ENCODE measurements around the gene PLD6. TPM values are rescaled to one million over a fixed set of nuclear protein-coding genes. Genes with fewer than 3 reads are reported as not detected.

PLD6 gene
- total RNA-seq, 1 donor from 2014 or later, result 9.2 TPM

DNA sequence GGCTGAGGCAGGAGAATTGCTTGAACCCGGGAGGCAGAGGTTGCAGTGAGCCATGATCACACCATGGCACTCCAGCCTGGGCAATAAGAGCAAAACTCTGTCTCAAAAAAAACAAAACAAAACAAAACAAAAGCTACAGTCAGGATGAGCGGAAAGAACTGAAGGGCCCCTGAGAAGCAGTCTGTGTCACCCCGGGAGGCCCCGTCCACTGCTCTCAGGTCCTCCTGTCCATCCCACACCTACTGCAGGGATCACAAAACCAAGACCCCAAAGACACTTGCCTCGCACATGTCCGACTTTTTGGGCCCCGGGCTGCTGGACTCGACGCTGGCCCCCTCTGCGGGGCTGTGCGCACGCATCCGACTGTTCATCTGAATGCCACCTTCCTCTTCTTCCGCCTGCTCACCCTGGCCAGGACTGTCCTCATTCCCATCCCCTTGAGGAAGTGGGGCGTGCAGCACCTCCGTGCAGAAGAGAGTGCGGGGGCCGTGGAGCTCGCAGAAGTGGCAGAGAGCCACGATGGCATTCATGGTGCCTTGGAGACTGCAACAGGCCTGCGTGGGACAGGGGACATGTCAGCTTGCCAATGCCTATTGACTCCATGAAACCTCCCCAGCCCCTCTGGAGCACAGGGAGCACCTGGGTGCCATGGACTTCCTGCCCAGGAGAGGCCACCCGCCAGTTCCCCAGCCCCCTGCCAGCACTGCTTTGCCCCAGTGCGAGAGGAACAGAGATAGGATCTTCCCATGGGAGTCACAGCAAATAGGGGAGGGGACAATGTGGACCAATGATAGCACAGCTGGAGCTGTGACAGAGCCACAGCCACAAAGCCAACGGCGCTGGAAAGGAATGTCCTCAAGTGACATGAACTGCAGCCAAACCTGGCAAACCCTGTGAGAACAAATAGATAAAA is 21.7 kb upstream of the PLD6 start:
- DNase-seq, result peak; percentile 67

DNA sequence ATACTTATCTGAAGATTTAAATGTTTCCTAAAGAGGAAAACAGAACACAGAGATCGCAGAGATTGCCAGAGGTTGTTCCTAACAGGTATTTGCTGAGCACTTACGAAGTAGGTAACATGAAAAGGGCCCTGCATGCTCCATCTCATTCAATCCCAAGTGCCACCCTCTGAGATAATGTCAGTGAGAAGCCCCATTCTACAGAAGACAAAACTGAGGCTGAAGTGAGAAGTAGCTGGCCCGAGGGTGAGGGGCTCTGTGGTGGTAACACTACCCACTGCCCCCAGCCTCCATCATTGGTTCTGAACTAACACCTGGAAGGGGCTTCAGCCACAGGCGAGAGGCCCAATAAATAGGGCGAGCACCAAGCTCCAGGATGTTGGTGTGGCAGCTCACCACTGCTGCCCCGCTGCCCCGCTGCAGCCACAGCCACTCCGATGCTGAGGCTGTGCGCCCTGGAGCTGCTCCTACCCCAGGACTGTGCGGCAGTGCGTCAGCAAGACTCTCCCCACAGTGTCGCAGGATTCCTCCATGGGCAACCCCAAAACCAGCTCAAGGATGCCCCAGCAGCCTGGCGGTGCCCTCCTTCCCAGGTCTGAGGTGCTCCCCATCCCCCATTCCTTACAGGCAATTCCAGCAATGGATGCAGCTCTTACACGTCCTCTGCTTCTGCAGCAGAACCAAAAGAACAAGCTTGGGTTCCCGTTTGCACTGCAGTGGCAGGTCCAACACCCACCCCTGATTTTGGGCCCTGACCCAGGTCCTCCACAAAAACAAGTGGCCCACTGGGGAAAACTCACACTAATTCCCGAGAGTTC is 20.5 kb upstream of the PLD6 start:
- DNase-seq, result no peak

DNA sequence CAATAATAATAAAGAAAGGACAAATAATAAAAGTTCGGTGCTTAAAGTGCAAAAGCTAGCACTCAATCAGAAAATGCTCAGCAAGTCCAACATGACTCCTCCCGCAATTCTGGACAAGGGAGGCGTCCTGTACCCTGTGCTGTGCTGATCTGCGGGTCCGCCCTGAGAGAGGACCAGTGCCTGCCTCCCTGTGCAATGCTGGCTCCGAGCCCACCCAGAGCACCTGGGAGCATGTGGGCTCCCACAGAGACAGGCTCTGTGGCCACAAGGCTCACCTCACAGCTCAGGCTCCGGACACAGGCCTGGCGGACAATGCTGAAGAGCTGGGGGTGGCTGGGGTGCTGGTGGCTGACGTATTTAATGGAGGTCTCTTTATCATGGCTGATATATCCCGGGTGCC is 19.8 kb upstream of the PLD6 start:
- no peak for DNase-seq

DNA sequence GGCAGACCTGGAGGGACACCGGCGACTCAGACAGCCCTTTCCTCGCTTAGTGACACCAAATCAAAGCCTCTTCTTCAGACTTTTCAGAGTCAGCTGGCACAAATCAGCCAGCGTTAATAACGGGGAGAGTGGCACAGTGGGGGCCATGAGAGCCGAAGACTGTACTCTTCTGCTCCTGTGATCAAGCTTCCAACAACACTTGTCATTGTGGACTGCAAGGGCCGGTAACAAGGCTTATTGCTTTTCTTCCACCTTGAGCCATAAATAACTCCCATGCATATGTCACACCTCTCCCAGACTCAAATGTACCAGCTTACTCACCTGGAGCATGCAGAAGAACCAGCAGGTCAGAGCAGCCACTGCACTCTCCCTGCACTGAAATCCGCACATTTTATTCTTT is 18.0 kb upstream of the PLD6 start:
- DNase-seq, result no peak

DNA sequence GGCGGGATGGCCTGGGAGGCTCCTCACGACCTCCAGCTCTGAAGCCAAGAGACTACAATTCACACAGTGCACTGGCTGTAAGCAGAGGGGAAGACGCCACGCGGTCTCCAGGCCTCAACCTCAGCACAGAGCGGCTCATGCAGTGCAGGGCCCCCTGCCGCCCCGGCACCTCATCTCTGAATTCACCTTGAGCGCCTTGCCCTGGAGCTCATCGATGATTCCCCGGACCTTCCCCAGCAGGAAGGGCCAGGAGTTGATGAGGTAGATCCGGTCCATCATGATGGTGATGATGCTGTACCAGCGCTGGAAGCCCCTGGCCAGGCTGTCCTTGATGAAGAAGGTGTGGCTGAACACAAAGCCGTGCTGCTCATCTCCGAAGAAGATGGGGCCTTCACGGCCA is 17.6 kb upstream of the PLD6 start:
- no peak for DNase-seq

DNA sequence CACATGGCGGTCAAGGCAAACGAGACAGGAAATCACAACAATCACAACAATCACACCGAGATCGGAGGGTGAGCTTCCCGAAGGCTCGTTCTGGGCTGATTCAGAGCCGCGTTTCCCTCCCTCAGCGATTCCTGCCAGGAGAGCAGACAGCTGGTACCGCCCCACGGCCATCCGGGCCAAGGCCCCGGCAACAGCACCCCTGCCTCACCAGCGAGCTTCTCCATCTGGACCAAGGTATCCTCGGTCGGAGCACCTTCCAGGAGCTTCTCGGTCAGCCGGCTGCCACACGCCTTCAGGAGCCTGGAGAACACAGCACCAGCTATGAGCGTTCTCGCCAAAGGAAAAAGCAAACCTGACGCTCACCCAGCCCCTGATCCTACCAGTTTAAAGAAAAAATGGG is 15.2 kb upstream of the PLD6 start:
- DNase-seq, result no peak

DNA sequence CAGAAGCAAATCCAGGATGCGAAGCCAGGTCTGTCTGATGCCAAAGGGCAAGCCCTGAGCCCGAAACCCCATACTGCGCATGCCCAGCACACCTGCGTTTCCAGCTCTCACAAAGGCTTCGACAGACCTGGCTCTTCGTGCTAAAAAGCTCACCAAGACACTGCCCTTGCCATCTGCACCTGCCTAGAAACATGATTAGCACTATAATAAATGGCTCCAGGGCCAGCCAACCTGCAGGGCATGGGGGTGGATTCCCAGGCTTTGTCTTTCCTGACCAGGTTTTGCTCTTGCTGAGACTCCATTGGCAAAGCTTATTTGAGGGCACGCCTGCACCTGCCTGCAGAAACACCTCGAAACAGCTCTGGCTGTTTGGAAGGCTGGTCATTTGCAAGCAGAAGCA is 14.4 kb upstream of the PLD6 start:
- no peak for DNase-seq

DNA sequence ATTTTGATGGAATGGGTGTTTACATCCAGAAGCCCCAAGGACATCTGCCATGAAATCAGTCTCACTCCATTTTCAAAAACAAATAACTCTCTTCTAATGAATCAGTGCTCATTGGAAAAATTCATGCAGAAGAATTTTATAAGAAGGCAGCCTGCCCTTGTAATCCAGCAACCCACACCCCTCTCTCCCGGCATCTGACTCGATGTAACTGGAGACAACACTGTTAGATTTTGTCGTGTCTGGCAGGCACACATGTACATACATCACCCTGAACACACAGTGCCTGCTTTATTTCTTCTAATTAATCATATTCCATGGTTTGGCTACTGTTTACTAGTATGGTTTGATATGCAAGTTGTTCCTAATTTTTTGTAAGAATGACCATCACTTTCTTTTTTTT is 11.9 kb upstream of the PLD6 start:
- no peak for DNase-seq

DNA sequence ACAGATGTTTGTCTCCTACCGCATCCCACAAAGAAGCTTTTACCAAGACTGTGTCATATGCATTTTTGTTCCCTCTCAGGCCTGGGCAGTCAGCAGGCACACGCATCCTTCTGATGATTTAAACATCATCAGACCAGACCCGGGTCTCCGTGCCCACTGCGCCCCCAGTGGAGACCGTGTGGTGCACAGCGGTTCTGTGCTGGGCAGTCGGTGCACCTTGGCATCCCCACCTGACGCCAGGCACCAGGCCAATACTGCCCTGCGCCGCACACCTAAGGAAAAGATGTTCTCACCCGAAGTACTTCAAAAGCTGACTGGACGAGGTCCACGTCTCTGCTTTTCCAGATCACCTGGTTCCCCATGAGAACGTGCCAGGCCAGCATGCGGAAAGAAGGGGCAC is 10.6 kb upstream of the PLD6 start:
- DNase-seq, result no peak

DNA sequence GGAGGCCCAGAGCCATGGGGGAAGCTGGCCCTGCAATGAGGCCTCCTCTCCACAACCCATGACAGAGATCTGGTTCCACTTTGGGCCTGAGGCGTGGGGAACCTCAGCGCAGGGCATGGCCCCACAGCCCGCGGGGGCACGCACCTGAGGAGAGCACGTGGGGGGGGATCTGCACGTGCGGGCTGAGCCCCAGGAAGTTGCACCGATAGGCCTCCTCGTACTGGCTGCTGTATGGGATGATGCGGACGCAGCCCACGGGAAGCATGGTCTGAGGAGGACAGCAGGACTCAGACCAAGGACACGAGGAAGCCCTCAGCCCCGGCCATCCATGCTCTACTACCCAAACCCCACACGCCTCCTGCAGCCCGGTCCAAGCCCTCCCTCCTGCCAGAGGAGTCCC is 10.1 kb upstream of the PLD6 start:
- DNase-seq, result no peak

DNA sequence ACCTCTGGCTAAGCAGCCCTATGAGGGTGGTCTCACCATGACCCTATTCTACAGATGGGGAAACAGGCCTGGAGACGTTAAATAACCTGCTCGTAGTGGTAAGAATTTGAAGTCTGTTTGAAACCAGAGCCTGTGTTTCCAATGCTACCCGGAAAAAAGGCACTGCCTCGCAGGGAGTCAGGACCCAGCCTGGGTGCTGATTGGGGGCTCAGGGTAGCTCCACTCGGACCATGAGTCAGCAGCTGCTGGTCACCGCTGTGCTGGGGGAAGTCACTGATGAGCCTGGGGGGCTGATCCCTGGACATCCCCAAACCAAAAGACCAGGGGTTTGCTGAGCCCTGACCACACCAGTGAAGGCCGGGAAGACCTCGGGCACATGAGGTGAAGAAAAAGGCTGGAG is 9.4 kb upstream of the PLD6 start:
- no peak for DNase-seq

DNA sequence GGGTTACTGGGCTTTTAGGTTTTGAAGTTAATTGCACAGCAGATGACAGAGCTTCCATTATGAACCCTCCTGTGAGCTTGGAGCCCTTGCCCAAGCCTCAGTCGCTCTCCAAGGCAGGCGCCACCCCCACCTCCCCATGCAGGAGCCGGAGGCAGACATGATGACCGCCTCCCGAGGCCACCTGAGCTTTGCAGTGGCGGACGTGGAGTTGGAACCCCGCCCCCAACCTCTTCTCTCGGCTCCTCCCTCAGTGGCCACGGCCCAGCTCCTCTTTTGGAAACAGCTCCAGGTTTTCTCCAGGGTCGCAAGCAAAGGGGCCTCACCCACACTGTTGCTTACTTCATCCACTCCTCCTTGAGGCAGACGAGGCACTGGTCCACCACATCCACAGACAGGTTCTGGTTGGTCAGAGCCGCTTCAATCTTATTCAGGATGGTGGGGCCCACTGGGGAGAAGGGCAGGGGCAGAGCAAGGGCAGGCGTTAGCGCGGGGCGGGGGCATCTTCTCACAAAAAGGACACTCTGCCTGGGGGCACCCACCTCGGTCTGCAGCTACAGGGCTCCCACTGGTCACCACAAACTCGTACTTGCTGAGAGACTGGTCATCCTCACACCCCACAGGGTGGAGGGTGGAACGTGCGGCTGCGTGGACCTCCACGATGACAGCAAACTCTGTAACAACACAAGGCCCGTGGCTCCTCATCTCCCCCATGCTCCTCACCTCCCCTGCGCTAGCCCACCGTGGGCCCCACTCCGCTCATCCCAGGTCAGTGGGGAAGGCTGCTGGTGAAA is 8.7 kb upstream of the PLD6 start:
- DNase-seq, result no peak

DNA sequence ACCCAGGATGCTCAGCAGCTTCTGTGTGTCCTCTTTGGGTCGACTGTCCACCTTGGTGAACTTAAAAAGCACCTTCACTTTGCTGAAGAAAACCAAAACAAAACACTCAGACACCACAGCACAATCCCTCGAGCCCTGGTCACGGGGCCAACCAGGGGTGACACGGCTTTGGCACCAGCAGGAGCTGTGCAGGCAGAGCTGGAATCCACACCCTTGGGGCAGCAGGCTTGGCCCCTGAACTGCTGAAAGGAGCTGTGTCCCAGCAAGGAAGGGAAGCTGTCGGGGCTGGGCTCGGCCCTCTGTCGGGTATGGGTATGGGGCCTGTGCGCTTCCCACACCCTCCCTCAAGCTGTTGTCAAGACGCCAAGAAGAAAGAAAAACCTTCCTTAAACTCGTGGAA is 7.6 kb upstream of the PLD6 start:
- DNase-seq, result no peak

DNA sequence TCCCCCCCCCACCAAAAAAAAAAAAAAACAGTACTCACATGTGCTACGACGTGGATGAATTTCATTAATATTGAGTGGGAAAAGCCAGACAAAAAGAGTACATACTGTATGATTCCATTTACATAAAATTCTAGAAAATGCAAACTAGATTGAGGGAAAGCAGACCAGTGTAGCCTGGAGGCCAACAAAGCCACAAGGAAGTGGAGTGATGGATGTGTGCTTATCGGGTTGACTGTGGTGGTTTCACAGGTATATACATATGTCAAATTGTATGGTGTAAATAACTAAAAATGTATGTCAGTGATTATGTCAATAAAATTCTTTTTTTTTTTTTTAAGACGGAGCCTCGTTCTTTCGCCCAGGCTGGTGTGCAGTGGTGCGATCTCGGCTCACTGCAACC is 1.9 kb upstream of the PLD6 start:
- no peak for DNase-seq

DNA sequence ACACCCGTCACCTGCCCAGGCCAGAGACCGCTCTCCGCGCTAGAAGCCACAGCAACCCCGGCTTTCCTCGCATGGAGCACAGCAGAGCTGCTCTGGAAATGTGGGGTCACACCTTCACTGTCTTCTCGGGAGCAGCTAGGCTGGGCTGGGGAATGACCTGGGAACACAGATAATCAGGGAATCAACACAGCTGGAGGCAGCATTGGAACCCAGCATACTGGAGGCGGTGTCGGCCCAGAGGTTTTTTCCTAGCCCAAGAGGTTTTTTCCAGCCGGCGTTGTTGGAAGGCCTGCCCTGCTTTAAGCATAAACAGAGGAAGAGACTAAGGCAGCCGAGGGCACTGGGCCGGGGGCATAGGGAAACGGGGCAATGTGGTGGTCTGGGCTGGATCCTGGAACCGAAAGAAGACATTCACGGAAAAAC is 791 bp upstream of the PLD6 start:
- peak; percentile 10 for DNase-seq

DNA sequence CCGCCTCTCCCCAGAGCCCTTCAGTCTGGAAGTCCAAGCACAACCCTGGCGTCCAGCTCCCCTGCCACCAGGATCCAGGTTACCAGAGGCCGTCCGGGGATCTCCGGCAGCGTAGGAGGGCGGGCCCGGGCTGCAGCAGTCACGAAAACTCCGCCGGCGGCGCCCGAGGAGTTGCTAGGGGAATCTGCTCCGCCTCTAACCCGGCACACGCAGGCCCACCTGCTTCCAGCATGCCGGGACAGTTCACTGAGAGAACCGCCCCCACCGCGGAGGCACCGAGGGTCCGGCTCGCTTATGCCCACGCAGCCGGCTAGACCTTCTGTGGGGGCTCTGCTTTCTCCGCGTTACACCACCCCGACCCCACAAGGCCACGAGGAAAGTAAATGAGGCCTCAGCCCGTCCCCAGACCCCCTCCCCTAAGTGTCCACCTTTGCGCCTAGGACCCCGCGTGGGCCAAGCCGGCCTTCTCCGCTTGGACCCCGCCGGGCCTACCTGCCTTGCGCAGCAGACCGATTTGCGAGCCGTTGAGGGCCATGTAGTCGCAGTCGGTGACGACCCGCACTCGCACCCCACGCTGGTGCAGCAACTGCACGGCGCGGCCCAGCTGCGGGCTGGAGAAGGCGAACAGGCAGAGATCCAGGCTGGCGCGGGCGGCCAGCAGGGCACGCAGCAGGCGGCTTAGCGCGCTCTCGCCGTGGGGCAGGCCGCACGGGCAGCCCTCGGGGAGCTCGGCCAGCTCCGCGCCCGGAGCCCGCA is 587 bp downstream of the PLD6 start:
- DNase-seq, result peak; percentile 40

DNA sequence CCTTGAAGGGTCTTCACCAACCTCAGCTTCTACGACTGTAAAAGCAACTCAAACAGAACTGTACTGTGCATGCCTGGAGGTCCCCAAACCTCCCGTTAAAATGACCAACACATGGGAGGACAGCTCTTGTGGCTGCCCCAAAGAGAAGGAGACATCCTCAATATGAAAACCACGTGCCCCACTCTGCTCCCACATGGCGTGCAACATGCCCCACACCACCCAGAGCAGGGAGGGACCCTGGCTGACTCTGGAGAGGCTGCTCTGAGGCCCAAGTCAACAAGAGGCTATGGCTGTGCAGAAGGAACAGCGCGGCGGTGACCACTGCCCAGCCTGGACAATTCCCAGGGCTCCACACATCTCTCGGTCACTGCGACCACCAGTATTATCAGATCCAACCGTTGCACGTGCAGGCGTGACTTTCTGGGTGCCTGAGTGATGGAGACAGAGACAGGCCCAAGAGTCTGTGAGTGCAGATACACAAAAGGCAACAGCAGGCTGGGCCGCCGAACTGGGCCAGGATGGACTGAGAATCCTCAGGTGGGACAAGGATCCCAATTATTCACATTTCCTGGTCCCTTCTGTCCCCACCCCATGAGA is 1.4 kb downstream of the PLD6 start:
- no peak for DNase-seq

DNA sequence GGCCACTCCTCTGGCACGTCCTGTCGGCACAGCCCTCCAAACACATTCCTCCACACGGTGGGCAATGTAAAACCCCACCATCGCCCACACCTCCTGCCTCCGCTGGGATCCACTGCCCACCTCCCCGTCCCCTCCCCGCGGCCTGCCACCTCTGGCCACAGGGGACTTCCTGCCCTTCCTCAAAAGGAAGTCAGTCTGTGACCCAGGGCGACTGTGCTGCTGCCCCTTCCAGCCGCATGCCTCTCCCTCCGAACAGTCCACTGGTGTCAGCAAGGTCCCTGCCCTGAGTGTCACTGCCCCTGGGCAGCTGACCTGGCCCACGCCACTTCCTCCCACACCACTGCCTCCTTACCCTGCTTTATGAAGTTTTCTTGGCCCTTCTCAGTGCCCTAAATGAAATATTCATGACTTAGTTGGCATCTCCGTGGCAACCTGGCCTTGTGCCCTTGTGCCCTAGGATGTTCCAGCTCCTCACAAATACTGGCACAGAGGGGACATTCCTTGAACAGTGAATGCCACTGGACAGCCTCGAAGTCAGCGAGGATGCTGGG is 2.0 kb downstream of the PLD6 start:
- DNase-seq, result peak; percentile 35

DNA sequence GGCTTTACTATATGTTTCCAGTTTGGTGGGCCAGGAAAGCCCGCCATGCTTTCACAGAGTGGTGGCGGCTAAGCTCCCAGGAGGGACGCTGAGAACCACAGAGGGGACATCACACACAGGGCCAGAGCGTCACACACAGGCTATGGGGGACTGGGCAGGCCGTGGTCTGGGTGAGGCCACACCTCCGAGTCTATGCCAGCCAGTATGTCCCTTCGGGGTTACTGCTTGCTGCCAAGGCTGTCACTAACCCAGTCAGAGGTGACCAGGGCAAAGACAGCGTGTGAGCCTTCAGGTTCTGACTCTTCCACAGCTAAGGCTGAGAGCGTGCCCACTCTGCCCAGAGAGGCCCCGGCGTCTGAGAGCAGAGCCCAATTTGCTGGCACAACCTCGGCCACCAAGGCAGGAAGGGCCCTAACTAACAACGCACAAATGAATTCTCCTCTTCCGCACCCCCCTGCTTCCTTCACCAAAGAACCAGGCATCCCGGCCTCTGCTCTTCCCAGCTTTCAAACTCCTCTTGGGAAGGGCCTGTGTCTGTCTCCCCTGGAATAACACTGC is 2.9 kb downstream of the PLD6 start:
- DNase-seq, result no peak

DNA sequence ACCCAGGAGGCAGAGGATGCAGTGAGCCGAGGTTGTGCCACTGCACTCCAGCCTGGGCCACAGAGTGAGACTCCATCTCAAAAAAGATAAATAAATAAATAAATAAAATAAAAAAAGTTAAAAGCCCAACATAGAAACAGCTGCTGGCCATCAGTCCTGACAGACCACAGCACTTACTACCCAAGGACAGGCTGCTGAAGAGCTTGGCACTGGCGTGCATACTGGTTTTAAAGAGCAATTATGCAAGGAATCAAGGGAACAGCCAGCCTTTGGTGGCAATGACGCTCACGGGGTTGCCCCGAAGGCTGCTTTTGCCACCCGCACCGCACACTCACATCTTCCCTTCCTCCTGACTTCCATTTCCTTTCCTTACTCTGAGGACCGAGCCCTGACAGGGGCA is 4.2 kb downstream of the PLD6 start:
- DNase-seq, result no peak

DNA sequence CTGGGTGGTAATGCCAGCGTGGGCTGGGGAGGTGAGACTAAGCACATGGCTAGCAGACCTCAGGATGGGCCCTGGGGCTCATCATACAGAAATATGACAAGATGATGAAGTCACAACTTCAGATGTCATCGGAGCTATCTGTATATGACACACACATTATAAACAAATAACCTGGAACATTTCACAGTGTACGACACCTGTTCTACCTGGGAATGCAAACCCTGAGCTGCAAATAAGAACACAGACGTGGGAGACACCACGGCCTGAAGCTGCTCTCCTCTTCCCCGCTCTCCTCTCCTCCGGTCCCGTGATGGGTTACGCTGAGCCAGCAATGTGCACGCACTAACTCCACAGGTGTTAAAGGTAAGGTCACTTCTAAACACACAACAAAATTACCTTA is 4.9 kb downstream of the PLD6 start:
- no peak for DNase-seq
